Measurements from ENCODE around the gene GRAMD1B. TPM values are rescaled to one million over a fixed set of nuclear protein-coding genes. Genes with fewer than 3 reads are reported as not detected.

The GRAMD1B gene
- total RNA-seq, 5 donors from 2014 or later (not counting 1 experiment from before 2014, with no cell fraction given) = 8.6 to 15.6 (median 10.5) TPM

DNA sequence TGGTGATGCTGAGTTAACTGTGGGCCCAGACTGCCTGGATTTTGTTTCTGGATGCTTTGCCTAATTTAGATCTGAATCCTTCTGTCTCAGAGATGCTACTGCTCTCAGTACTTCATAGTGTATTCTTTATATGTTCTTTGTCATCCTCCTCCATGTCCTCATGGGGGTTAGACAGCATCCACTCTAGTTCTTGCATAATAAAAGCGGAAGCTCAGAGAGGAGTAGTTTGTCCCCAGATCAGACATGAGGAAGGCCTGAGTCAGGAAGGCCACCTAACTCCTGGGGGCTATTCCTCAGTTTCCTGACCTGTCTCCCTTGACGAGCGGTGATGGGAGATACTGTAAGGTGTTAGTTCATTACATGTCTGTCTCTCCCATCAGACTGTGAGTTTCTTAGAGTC, 134.2 kb downstream of the GRAMD1B start:
- H3K4me3 ChIP-seq (ENCODE audit: control insufficient read depth in 1 of 2, extremely low read depth in 1 of 2, low read length in 1 of 2) = no peak overlapping the region
- H3K27me3 ChIP-seq (replicated peaks in 1 of 2; ENCODE audit: control insufficient read depth in 2 of 2, extremely low read depth in 1 of 2, insufficient read depth in 2 of 2, low read length in 1 of 2) = no peaks in the 10 kb centered on the region
- Mint-ChIP-seq H3K9me3 (no peaks in the 10 kb centered on the region), H3K4me3 (no peak overlapping the region), H3K27ac (no peak overlapping the region), H3K4me1 (peaks cover 10 to 16% (median 14%) of the 10 kb centered on the region in 3 donors), H3K27me3 (no peaks in the 10 kb centered on the region), H3K36me3 (peaks cover 7% of the 10 kb centered on the region)
- H3K9me3 ChIP-seq = no peaks in the 10 kb centered on the region
- H3K36me3 ChIP-seq (ENCODE audit: control insufficient read depth in 2 of 2, extremely low read depth in 1 of 2, insufficient read depth in 1 of 2, low read length in 1 of 2) = no peaks in the 10 kb centered on the region
- ATAC-seq (replicated peaks in 1 of 4) (no peak), DNase-seq (no peak)
- 75% methylated on average over 1 of the region's 3 CpGs for WGBS (ENCODE audit: insufficient coverage)
- ChIA-PET CTCF (no interaction called here), POLR2A (no interaction called here)
- no peak overlapping the region for H3K27ac ChIP-seq (ENCODE audit: low read length)
- peaks cover 2 to 12% of the 10 kb centered on the region in 2 experiments for H3K4me1 ChIP-seq (ENCODE audit: control insufficient read depth in 1 of 2, extremely low read depth in 1 of 2, insufficient read depth in 2 of 2, low read length in 2 of 2)

DNA sequence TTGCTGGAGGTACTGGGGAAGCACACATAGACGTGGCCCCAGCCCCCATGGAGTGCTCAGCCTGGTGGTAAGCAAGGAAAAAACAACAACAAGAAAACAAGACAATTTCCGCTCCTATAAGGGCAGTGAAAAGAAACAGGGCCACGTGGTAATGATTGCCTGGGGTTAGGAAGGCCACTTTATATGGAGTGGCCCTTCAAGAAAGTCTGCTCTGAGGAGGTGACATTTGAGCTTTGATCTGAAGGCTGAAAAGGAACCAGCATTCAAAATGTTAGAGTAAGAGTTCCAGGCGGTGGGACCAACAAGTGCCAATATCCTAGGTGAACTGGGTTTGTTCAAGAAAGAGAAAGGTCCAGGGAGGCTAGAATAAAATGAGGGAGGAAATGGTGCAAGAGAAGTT, 136.8 kb downstream of the GRAMD1B start:
- H3K27ac Mint-ChIP-seq = no peak overlapping the region
- no peaks in the 10 kb centered on the region for H3K9me3 ChIP-seq
- no peaks in the 10 kb centered on the region for H3K27me3 ChIP-seq (replicated peaks in 1 of 2; ENCODE audit: control insufficient read depth in 2 of 2, extremely low read depth in 1 of 2, insufficient read depth in 2 of 2, low read length in 1 of 2)
- no peaks in the 10 kb centered on the region for H3K4me1 ChIP-seq (ENCODE audit: control insufficient read depth in 1 of 2, extremely low read depth in 1 of 2, insufficient read depth in 2 of 2, low read length in 2 of 2)
- H3K36me3 ChIP-seq (ENCODE audit: control insufficient read depth in 2 of 2, extremely low read depth in 1 of 2, insufficient read depth in 1 of 2, low read length in 1 of 2) = no peaks in the 10 kb centered on the region
- no peak overlapping the region for H3K27ac ChIP-seq (ENCODE audit: low read length)
- H3K9me3 Mint-ChIP-seq = no peaks in the 10 kb centered on the region
- no peaks in the 10 kb centered on the region for H3K4me1 Mint-ChIP-seq
- H3K4me3 Mint-ChIP-seq = no peak overlapping the region
- CTCF ChIA-PET = no interaction called here
- no peak overlapping the region for H3K4me3 ChIP-seq (ENCODE audit: control insufficient read depth in 1 of 2, extremely low read depth in 1 of 2, low read length in 1 of 2)
- WGBS (ENCODE audit: insufficient coverage) = 100% methylated on average over 2 of the region's 4 CpGs
- DNase-seq (no peak), ATAC-seq (replicated peaks in 1 of 4) (no peak)
- peaks cover 7% of the 10 kb centered on the region for H3K36me3 Mint-ChIP-seq
- POLR2A ChIA-PET = no interaction called here
- no peaks in the 10 kb centered on the region for H3K27me3 Mint-ChIP-seq

DNA sequence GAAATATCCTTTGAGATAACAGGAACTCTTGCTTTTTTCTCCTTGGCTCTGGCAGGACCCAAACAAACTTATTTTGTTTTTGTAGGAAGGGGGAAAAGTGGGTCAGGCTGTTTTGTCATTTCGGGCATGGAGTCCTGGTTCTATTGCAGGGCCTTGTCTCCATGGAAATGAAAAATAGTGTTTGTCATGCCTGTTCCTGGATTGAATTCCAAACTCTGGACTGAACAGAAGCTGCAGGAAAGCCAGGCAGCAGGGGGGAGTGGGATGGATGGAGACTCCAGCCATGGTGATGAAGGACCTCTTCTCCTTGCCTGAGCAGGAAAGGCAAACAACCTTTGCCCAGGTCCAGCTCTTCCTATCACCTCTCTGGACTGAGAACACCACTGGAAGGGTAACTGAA, 137.4 kb downstream of the GRAMD1B start:
- H3K4me1 ChIP-seq (ENCODE audit: control insufficient read depth in 1 of 2, extremely low read depth in 1 of 2, insufficient read depth in 2 of 2, low read length in 2 of 2) = no peaks in the 10 kb centered on the region
- ATAC-seq (replicated peaks in 1 of 4) (no peak), DNase-seq (no peak)
- no peaks in the 10 kb centered on the region for H3K9me3 ChIP-seq
- no peaks in the 10 kb centered on the region for H3K27me3 ChIP-seq (replicated peaks in 1 of 2; ENCODE audit: control insufficient read depth in 2 of 2, extremely low read depth in 1 of 2, insufficient read depth in 2 of 2, low read length in 1 of 2)
- ChIA-PET CTCF (no interaction called here), POLR2A (no interaction called here)
- H3K4me3 Mint-ChIP-seq = no peak overlapping the region
- no peaks in the 10 kb centered on the region for H3K4me1 Mint-ChIP-seq
- H3K36me3 ChIP-seq (ENCODE audit: control insufficient read depth in 2 of 2, extremely low read depth in 1 of 2, insufficient read depth in 1 of 2, low read length in 1 of 2) = no peaks in the 10 kb centered on the region
- H3K27me3 Mint-ChIP-seq = no peaks in the 10 kb centered on the region
- 100% methylated on average over 1 of the region's 1 CpG for WGBS (ENCODE audit: insufficient coverage)
- H3K9me3 Mint-ChIP-seq = no peaks in the 10 kb centered on the region
- H3K27ac ChIP-seq (ENCODE audit: low read length) = no peak overlapping the region
- peaks cover 7% of the 10 kb centered on the region for H3K36me3 Mint-ChIP-seq
- H3K4me3 ChIP-seq (ENCODE audit: control insufficient read depth in 1 of 2, extremely low read depth in 1 of 2, low read length in 1 of 2) = no peak overlapping the region
- H3K27ac Mint-ChIP-seq = no peak overlapping the region

DNA sequence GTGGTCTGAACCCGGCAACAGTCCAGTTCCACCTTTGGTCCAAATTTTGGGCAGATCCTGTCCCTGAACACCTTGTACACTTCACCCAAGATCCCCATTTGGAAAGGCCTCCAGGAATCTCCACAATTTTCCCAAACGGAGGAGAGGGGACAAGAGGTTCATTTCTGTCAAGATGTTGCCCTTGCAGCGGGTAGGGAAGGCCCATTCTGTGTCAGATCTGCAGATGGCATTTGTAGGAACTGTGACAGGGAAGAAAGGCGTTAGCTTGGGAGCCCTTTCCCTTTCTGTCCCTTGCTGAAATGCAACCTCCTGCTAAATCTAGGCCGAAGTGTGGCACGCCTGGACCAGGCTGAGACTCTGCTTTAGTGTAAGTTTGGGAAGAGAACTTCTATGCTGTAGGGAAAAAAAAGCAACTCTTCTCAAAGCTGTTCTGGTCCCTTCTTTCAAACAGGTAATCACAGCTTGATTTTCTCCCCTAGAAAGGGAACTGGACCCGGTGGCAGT, 138.3 kb downstream of the GRAMD1B start:
- H3K4me1 ChIP-seq (ENCODE audit: control insufficient read depth in 1 of 2, extremely low read depth in 1 of 2, insufficient read depth in 2 of 2, low read length in 2 of 2) = no peaks in the 10 kb centered on the region
- H3K9me3 Mint-ChIP-seq = no peaks in the 10 kb centered on the region
- H3K27ac ChIP-seq (ENCODE audit: low read length) = no peak overlapping the region
- H3K27ac Mint-ChIP-seq = no peak overlapping the region
- no peaks in the 10 kb centered on the region for H3K9me3 ChIP-seq
- peaks cover 7% of the 10 kb centered on the region for H3K36me3 Mint-ChIP-seq
- CTCF ChIA-PET = no interaction called here
- ATAC-seq (replicated peaks in 1 of 4) (no peak), DNase-seq (no peak)
- no peaks in the 10 kb centered on the region for H3K4me1 Mint-ChIP-seq
- no peaks in the 10 kb centered on the region for H3K36me3 ChIP-seq (ENCODE audit: control insufficient read depth in 2 of 2, extremely low read depth in 1 of 2, insufficient read depth in 1 of 2, low read length in 1 of 2)
- no peaks in the 10 kb centered on the region for H3K27me3 ChIP-seq (replicated peaks in 1 of 2; ENCODE audit: control insufficient read depth in 2 of 2, extremely low read depth in 1 of 2, insufficient read depth in 2 of 2, low read length in 1 of 2)
- no peak overlapping the region for H3K4me3 Mint-ChIP-seq
- H3K27me3 Mint-ChIP-seq = no peaks in the 10 kb centered on the region
- 100% methylated on average over 2 of the region's 7 CpGs for WGBS (ENCODE audit: insufficient coverage)
- POLR2A ChIA-PET = no interaction called here
- H3K4me3 ChIP-seq (ENCODE audit: control insufficient read depth in 1 of 2, extremely low read depth in 1 of 2, low read length in 1 of 2) = no peak overlapping the region

DNA sequence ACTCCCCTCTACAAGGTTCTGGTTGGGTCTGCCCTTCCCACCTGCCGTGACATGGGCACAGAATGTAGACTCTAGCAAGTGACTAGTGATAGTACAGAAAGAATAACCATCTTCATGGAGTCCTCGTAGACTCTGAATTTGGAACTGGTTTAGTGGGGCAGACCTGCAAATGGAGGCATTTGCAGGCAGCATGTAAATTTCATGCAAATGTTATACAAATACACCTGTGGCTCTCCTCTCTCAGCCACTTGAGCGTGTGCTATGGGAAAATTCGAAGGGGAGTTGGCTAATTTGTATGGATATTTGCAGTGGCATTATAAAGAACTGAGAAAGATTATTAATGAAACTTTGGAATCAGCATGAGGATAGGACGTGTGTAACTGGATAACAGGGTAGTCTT, 139.3 kb downstream of the GRAMD1B start:
- ATAC-seq (replicated peaks in 1 of 4) (no peak), DNase-seq (no peak)
- no peaks in the 10 kb centered on the region for H3K4me1 Mint-ChIP-seq
- no peak overlapping the region for H3K4me3 ChIP-seq (ENCODE audit: control insufficient read depth in 1 of 2, extremely low read depth in 1 of 2, low read length in 1 of 2)
- H3K4me1 ChIP-seq (ENCODE audit: control insufficient read depth in 1 of 2, extremely low read depth in 1 of 2, insufficient read depth in 2 of 2, low read length in 2 of 2) = no peaks in the 10 kb centered on the region
- H3K27ac Mint-ChIP-seq = no peak overlapping the region
- no peaks in the 10 kb centered on the region for H3K9me3 ChIP-seq
- H3K36me3 Mint-ChIP-seq = peaks cover 7% of the 10 kb centered on the region
- H3K27me3 ChIP-seq (replicated peaks in 1 of 2; ENCODE audit: control insufficient read depth in 2 of 2, extremely low read depth in 1 of 2, insufficient read depth in 2 of 2, low read length in 1 of 2) = no peaks in the 10 kb centered on the region
- no peak overlapping the region for H3K4me3 Mint-ChIP-seq
- no peak overlapping the region for H3K27ac ChIP-seq (ENCODE audit: low read length)
- CTCF ChIA-PET = no interaction called here
- POLR2A ChIA-PET = no interaction called here
- H3K9me3 Mint-ChIP-seq = no peaks in the 10 kb centered on the region
- WGBS (ENCODE audit: insufficient coverage) = 83% methylated on average over 3 of the region's 5 CpGs
- H3K27me3 Mint-ChIP-seq = no peaks in the 10 kb centered on the region
- no peaks in the 10 kb centered on the region for H3K36me3 ChIP-seq (ENCODE audit: control insufficient read depth in 2 of 2, extremely low read depth in 1 of 2, insufficient read depth in 1 of 2, low read length in 1 of 2)

DNA sequence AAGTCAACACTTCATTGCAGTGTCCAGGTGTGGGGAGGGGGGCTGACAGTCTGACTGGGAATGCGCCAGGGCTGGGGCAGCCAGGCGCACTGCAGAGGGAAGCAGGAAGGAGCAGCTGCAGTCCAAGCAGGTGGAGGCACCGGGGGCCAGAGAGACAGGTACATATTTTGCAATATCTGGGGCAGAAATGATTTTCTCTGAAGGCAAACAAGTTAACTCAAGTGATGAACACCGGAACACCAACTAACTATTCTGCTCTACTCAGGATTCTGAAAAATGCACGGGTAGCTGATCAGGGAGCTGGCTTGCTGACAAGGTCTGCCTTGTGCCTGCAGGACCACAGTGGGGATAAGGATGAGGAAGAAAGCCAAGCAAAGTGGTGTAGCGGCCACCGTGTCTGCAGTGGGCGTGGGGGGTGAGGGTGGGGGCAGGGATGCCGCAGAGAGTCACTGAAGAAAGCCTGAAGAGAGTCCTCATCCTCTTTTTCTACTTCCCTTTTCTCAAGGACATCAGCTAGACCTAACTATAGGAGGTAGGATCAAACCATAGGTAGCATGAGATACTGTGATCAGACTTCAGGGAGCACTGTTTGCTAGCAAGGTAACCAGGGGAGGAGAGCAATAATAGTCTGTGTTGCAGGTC, 141.0 kb downstream of the GRAMD1B start:
- Mint-ChIP-seq H3K27ac (no peak overlapping the region), H3K4me3 (no peak overlapping the region), H3K27me3 (no peaks in the 10 kb centered on the region), H3K9me3 (no peaks in the 10 kb centered on the region), H3K4me1 (peaks cover 0 to under 1% (median 0%) of the 10 kb centered on the region in 3 donors), H3K36me3 (peaks cover 4% of the 10 kb centered on the region)
- POLR2A ChIA-PET = no interaction called here
- 83% methylated on average over 1 of the region's 9 CpGs for WGBS (ENCODE audit: insufficient coverage)
- CTCF ChIA-PET = interaction anchor here in 1 of 2 donors (1.4 to 1.5 kb wide), 2 partner anchors 10 kb away, joined by 4 to 6 read pairs; no protein-coding TSS in a partner anchor
- ATAC-seq (replicated peaks in 1 of 4) (no peak), DNase-seq (no peak)
- Histone ChIP-seq H3K27me3 (replicated peaks in 1 of 2; ENCODE audit: control insufficient read depth in 2 of 2, extremely low read depth in 1 of 2, insufficient read depth in 2 of 2, low read length in 1 of 2) (no peaks in the 10 kb centered on the region), H3K4me1 (ENCODE audit: control insufficient read depth in 1 of 2, extremely low read depth in 1 of 2, insufficient read depth in 2 of 2, low read length in 2 of 2) (peaks cover 0 to 1% of the 10 kb centered on the region in 2 experiments), H3K27ac (ENCODE audit: low read length) (no peak overlapping the region), H3K36me3 (ENCODE audit: control insufficient read depth in 2 of 2, extremely low read depth in 1 of 2, insufficient read depth in 1 of 2, low read length in 1 of 2) (no peaks in the 10 kb centered on the region), H3K4me3 (ENCODE audit: control insufficient read depth in 1 of 2, extremely low read depth in 1 of 2, low read length in 1 of 2) (no peak overlapping the region), H3K9me3 (no peaks in the 10 kb centered on the region)

All from T-cell (primary cell).